CD14-positive monocyte (primary cell): Measurements from ENCODE around the gene CAVIN3. TPM values are rescaled to one million over a fixed set of nuclear protein-coding genes. Genes with fewer than 3 reads are reported as not detected.

Experiments used
- DNase-seq, 3 donors: peaks; one replicate each; pipeline ENCODE4 v3.0.0-alpha.2; 2011 to 2022
- H2AFZ ChIP-seq: 2 replicates; pipeline ENCODE4 v1.6.0; 2012; ENCODE audit warnings: mild to moderate bottlenecking, low read depth, low read length, inconsistent platforms; ENCODE audit not compliant: insufficient read depth, poor library complexity, severe bottlenecking
- H3K27ac ChIP-seq, 2 donors: 1 replicate in 1 of 2; 2 replicates in 1 of 2; pipeline ENCODE4 v1.5.1; 2012 to 2013; ENCODE audit warnings: low read length in 2 of 2, control low read depth in 1 of 2, inconsistent platforms in 1 of 2, low read depth in 1 of 2, mild to moderate bottlenecking in 1 of 2
- H3K27me3 ChIP-seq, 2 donors: one replicate each; pipeline versions ENCODE4 v1.6.0 to v1.6.1; 2011 to 2013; ENCODE audit warnings: low read length in 2 of 2; ENCODE audit not compliant: control insufficient read depth in 2 of 2, insufficient read depth in 2 of 2
- H3K36me3 ChIP-seq, 2 donors: replicated peaks in 1 of 2; 1 replicate in 1 of 2; 2 replicates in 1 of 2; pipeline versions ENCODE4 v1.5.1 to v1.6.1; 2012 to 2013; ENCODE audit warnings: low read length in 2 of 2, control low read depth in 1 of 2, inconsistent platforms in 1 of 2, mild to moderate bottlenecking in 1 of 2; ENCODE audit not compliant: insufficient read depth in 2 of 2, control insufficient read depth in 1 of 2
- H3K4me1 ChIP-seq, 2 donors: 1 replicate in 1 of 2; 2 replicates in 1 of 2; pipeline versions ENCODE4 v1.5.1 to v1.6.1; 2012 to 2013; ENCODE audit warnings: low read length in 2 of 2, control low read depth in 1 of 2, inconsistent platforms in 1 of 2, mild to moderate bottlenecking in 1 of 2, moderate library complexity in 1 of 2; ENCODE audit not compliant: insufficient read depth in 2 of 2, control insufficient read depth in 1 of 2
- H3K4me2 ChIP-seq: replicated peaks from 2 replicates; pipeline ENCODE3; 2012; ENCODE audit warnings: low read length, moderate library complexity, mild to moderate bottlenecking; ENCODE audit not compliant: poor library complexity, severe bottlenecking; ENCODE audit errors: extremely low read depth
- H3K4me3 ChIP-seq, 3 experiments: fragments of 200-600 bp in 1 of 3; sonication (generic) in 1 of 3; replicated peaks in 1 of 3; 1 replicate in 2 of 3; 2 replicates in 1 of 3; pipeline ENCODE4 v1.5.1; 2011 to 2013; ENCODE audit warnings: low read length in 3 of 3, mild to moderate bottlenecking in 3 of 3, control low read depth in 2 of 3, low read depth in 2 of 3, inconsistent platforms in 1 of 3, moderate library complexity in 1 of 3
- H3K79me2 ChIP-seq: 2 replicates; pipeline ENCODE4 v1.6.0; 2012; ENCODE audit warnings: mild to moderate bottlenecking, control low read depth, inconsistent platforms, low read length, moderate library complexity; ENCODE audit not compliant: insufficient read depth
- H3K9ac ChIP-seq: 2 replicates; pipeline ENCODE4 v1.6.0; 2017; ENCODE audit warnings: low read length, mild to moderate bottlenecking; ENCODE audit not compliant: insufficient read depth, poor library complexity, severe bottlenecking
- H3K9me3 ChIP-seq, 2 donors: replicated peaks in 1 of 2; 1 replicate in 1 of 2; 2 replicates in 1 of 2; pipeline versions ENCODE4 v1.5.1 to v1.6.1; 2012 to 2013; ENCODE audit warnings: low read length in 2 of 2, control low read depth in 1 of 2; ENCODE audit not compliant: control insufficient read depth in 1 of 2, insufficient read depth in 1 of 2
- H4K20me1 ChIP-seq: 2 replicates; pipeline ENCODE4 v1.6.0; 2012; ENCODE audit warnings: mild to moderate bottlenecking, low read length, control low read depth, moderate library complexity; ENCODE audit not compliant: insufficient read depth
- H3K27ac Mint-ChIP-seq, 7 donors: one replicate each; pipeline ENCODE4 v1.8.0; 2020; ENCODE audit warnings: mild to moderate bottlenecking in 7 of 7, mixed read lengths in 7 of 7, moderate library complexity in 6 of 7, inconsistent platforms in 2 of 7
- H3K27me3 Mint-ChIP-seq, 3 donors: one replicate each; pipeline ENCODE4 v1.8.0; 2021 to 2022; ENCODE audit warnings: low read depth in 3 of 3, mild to moderate bottlenecking in 3 of 3, mixed read lengths in 3 of 3, moderate library complexity in 3 of 3, inconsistent platforms in 1 of 3
- H3K36me3 Mint-ChIP-seq, 2 donors: one replicate each; pipeline ENCODE4 v1.8.0; 2020; ENCODE audit warnings: mixed read lengths in 2 of 2, inconsistent platforms in 1 of 2, mild to moderate bottlenecking in 1 of 2
- H3K4me1 Mint-ChIP-seq: one replicate; pipeline ENCODE4 v1.8.0; 2020; ENCODE audit warnings: mild to moderate bottlenecking, mixed read lengths
- H3K4me3 Mint-ChIP-seq, 2 donors: one replicate each; pipeline ENCODE4 v1.8.0; 2020; ENCODE audit warnings: mild to moderate bottlenecking in 2 of 2, mixed read lengths in 2 of 2, moderate library complexity in 1 of 2
- H3K9me3 Mint-ChIP-seq, 7 donors: one replicate each; pipeline ENCODE4 v1.8.0; 2020 to 2022; ENCODE audit warnings: mixed read lengths in 7 of 7, mild to moderate bottlenecking in 6 of 7, moderate library complexity in 6 of 7, inconsistent platforms in 2 of 7
- WGBS: methylation state at CpG from one replicate; pipeline ENCODE4 v1.1.5; 2013; ENCODE audit warnings: missing lambda C conversion rate; ENCODE audit not compliant: insufficient coverage; 5-methylcytosine and 5-hydroxymethylcytosine counted together
- intact Hi-C, 2 donors: fragments of 100-400 bp; cut with micrococcal nuclease; formaldehyde crosslinking; loops; one replicate each; pipeline versions ENCODE4 v1.15.0 to v1.15.1; 2023
- polyA minus RNA-seq: library from RNA; depleted of rRNA, polyadenylated mRNA; stranded (reverse); fragments of >200 nt; gene quantifications from 2 replicates; pipeline ENCODE4 v1.2.3, GENCODE V29; 2012
- polyA plus RNA-seq, 3 donors: library from polyadenylated mRNA; depleted of rRNA in 1 of 3; unstranded in 2 of 3; stranded (reverse) in 1 of 3; fragments of 300-500 nt in 2 of 3; fragments of >200 nt in 1 of 3; fragmentation: Illumina TruSeq in 2 of 3; gene quantifications; 1 replicate in 2 of 3; 2 replicates in 1 of 3; pipeline ENCODE4 v1.2.3, GENCODE V29; 2012 to 2021
- total RNA-seq, 12 experiments: library from RNA in 1 of 12; stranded (reverse) in 1 of 12; fragments of 120-200 nt in 1 of 12; gene quantifications; one replicate each; pipeline ENCODE4 v1.2.4 and lab custom pipeline; 2013 to 2026; ENCODE audit warnings: mixed read lengths in 6 of 12, inconsistent platforms in 1 of 12
- TF ChIP-seq, protein P1 (sequence below): fragments of 200-600 bp; IDR thresholded peaks from one replicate; pipeline ENCODE4 v1.8.0; 2022; ENCODE audit warnings: antibody characterized with exemption, mild to moderate bottlenecking

Gene CAVIN3, protein sequence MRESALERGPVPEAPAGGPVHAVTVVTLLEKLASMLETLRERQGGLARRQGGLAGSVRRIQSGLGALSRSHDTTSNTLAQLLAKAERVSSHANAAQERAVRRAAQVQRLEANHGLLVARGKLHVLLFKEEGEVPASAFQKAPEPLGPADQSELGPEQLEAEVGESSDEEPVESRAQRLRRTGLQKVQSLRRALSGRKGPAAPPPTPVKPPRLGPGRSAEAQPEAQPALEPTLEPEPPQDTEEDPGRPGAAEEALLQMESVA
- 5.3 TPM for total RNA-seq (2013)
- polyA plus RNA-seq (10 to 100 TPM in 2 of 3 donors, 1 to 10 TPM in 1; 3.1 to 13.6 (median 11.2) TPM), polyA minus RNA-seq (7.0 and 8.9 TPM in 2 replicates), total RNA-seq (lab: John Stamatoyannopoulos, UW) (0.23 to 1.6 (median 0.92) reads per million in 11 experiments)

GRCh38 chr11:6320411-6321155 lies at the start of gene CAVIN3:
Gene CAVIN3, minus strand, starts transcription at chr11:6320501. Its CDS starts 25 bp downstream, at chr11:6320476.
- Histone ChIP-seq H3K9ac (peak within 1 kb of the TSS; percentile 67), H3K4me3 (peak within 1 kb of the TSS; percentile 39 to 73 (median 46)), H3K79me2 (no peaks in the 10 kb centered on the region), H3K27me3 (peaks cover 7 to 56% of the 10 kb centered on the region in 2 donors), H4K20me1 (no peaks in the 10 kb centered on the region), H2AFZ (peak within 1 kb of the TSS; percentile 78), H3K36me3 (no peaks in the 10 kb centered on the region), H3K9me3 (no peaks in the 10 kb centered on the region), H3K4me1 (peaks cover 23 to 37% of the 10 kb centered on the region in 2 donors), H3K4me2 (peak within 1 kb of the TSS; percentile 83), H3K27ac (peak within 1 kb of the TSS in 1 of 2 donors; percentile 62)
- TF ChIP-seq, protein P1, sequence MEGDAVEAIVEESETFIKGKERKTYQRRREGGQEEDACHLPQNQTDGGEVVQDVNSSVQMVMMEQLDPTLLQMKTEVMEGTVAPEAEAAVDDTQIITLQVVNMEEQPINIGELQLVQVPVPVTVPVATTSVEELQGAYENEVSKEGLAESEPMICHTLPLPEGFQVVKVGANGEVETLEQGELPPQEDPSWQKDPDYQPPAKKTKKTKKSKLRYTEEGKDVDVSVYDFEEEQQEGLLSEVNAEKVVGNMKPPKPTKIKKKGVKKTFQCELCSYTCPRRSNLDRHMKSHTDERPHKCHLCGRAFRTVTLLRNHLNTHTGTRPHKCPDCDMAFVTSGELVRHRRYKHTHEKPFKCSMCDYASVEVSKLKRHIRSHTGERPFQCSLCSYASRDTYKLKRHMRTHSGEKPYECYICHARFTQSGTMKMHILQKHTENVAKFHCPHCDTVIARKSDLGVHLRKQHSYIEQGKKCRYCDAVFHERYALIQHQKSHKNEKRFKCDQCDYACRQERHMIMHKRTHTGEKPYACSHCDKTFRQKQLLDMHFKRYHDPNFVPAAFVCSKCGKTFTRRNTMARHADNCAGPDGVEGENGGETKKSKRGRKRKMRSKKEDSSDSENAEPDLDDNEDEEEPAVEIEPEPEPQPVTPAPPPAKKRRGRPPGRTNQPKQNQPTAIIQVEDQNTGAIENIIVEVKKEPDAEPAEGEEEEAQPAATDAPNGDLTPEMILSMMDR: no peak
- Mint-ChIP-seq H3K27ac (peak within 1 kb of the TSS; percentile 67 to 86 (median 80)), H3K9me3 (peaks cover 0 to 4% (median 0%) of the 10 kb centered on the region in 7 donors), H3K4me3 (peak within 1 kb of the TSS; percentile 76 to 93), H3K27me3 (peaks cover 38 to 72% (median 42%) of the 10 kb centered on the region in 3 donors), H3K4me1 (peaks cover 37% of the 10 kb centered on the region), H3K36me3 (peaks cover 3 to 7% of the 10 kb centered on the region in 2 donors)
- DNase-seq: peak; percentile 41 to 49 (median 49)
- 9% methylated on average over 41 of the region's 44 CpGs for WGBS
- intact Hi-C loops: no loop called here

GRCh38 chr11:6365659-6366058 lies 45.4 kb upstream of the CAVIN3 start:
- intact Hi-C loops: no loop called here
- no peaks in the 10 kb centered on the region for H3K9me3 Mint-ChIP-seq
- no peak overlapping the region for H3K4me3 ChIP-seq
- no peaks in the 10 kb centered on the region for H4K20me1 ChIP-seq
- H2AFZ ChIP-seq: no peak overlapping the region
- no peaks in the 10 kb centered on the region for H3K79me2 ChIP-seq
- TF ChIP-seq, protein P1: no peak
- no peak overlapping the region for H3K27ac Mint-ChIP-seq
- no peak overlapping the region for H3K4me2 ChIP-seq
- H3K9ac ChIP-seq: no peak overlapping the region
- H3K27ac ChIP-seq: no peak overlapping the region
- no peaks in the 10 kb centered on the region for H3K36me3 Mint-ChIP-seq
- DNase-seq: no peak
- WGBS: 94% methylated on average over 2 of the region's 2 CpGs
- no peaks in the 10 kb centered on the region for H3K27me3 Mint-ChIP-seq
- no peak overlapping the region for H3K4me3 Mint-ChIP-seq
- H3K4me1 Mint-ChIP-seq: no peaks in the 10 kb centered on the region
- no peaks in the 10 kb centered on the region for H3K27me3 ChIP-seq
- no peaks in the 10 kb centered on the region for H3K4me1 ChIP-seq
- H3K9me3 ChIP-seq: no peaks in the 10 kb centered on the region
- no peaks in the 10 kb centered on the region for H3K36me3 ChIP-seq
